Peyer's patch (tissue), 4 donors: ENCODE results near the gene PIGB. TPM values are rescaled to one million over a fixed set of nuclear protein-coding genes. Genes with fewer than 3 reads are reported as not detected.

Experiments
- DNase-seq, 3 donors: peaks; one replicate each; pipeline ENCODE4 v3.0.0-alpha.2; 2017 to 2019
- H3K27ac ChIP-seq, 4 donors: fragments of 200-600 bp; sonication (generic); one replicate each; pipeline ENCODE4 v1.5.1; 2016 to 2019
- H3K27me3 ChIP-seq, 2 donors: fragments of 200-600 bp; sonication (generic); one replicate each; pipeline ENCODE4 v1.5.1; 2019
- H3K36me3 ChIP-seq, 3 donors: fragments of 200-600 bp; sonication (generic); one replicate each; pipeline ENCODE4 v1.5.1; 2016 to 2019
- H3K4me1 ChIP-seq, 4 donors: fragments of 200-600 bp; sonication (generic); one replicate each; pipeline ENCODE4 v1.5.1; 2016 to 2019
- H3K4me3 ChIP-seq, 4 donors: fragments of 200-600 bp; sonication (generic); 1 replicate in 3 of 4; 2 replicates in 1 of 4; pipeline ENCODE4 v1.5.1; 2016 to 2019; ENCODE audit warnings: mild to moderate bottlenecking in 1 of 4
- H3K9me3 ChIP-seq, 4 donors: fragments of 200-600 bp; sonication (generic); one replicate each; pipeline ENCODE4 v1.5.1; 2016 to 2019; ENCODE audit warnings: mild to moderate bottlenecking in 1 of 4
- CTCF ChIP-seq, 6 experiments: fragments of 450-650 bp in 4 of 6; fragments of 200-600 bp in 2 of 6; sonication (generic) in 1 of 6; IDR thresholded peaks; one replicate each; pipeline ENCODE4 v1.5.1; 2017 to 2019; ENCODE audit warnings: antibody characterized with exemption in 6 of 6, mild to moderate bottlenecking in 3 of 6, moderate library complexity in 1 of 6
- POLR2A ChIP-seq, 2 donors: fragments of 450-650 bp; IDR thresholded peaks; one replicate each; pipeline ENCODE4 v1.5.1; 2017; ENCODE audit warnings: antibody characterized with exemption in 2 of 2, mild to moderate bottlenecking in 2 of 2, moderate library complexity in 2 of 2
- total RNA-seq, 4 donors: library from RNA; depleted of rRNA; stranded (reverse); fragments of >200 nt; gene quantifications; one replicate each; pipeline ENCODE4 v1.1.0, GENCODE V29; 2016

The PIGB gene
- total RNA-seq, 4 donors from 2014 or later = 3.2 to 34.7 (median 15.4) TPM

- DNase-seq = no peak
- Histone ChIP-seq H3K27me3 (no peaks in the 10 kb centered on the region), H3K4me3 (no peak overlapping the region), H3K4me1 (no peaks in the 10 kb centered on the region), H3K9me3 (no peaks in the 10 kb centered on the region), H3K36me3 (peaks cover 0 to 10% (median 0%) of the 10 kb centered on the region in 3 donors), H3K27ac (no peak overlapping the region)
- TF ChIP-seq CTCF (IDR thresholded peaks at IDR 0.05) (no peak), POLR2A (IDR thresholded peaks at IDR 0.05) (no peak)
Observed at GRCh38 chr15:55343168-55343567, 24.1 kb downstream of the PIGB start.

- H3K4me1 ChIP-seq = no peaks in the 10 kb centered on the region
- H3K27ac ChIP-seq = no peak overlapping the region
- no peaks in the 10 kb centered on the region for H3K9me3 ChIP-seq
- no peaks in the 10 kb centered on the region for H3K27me3 ChIP-seq
- DNase-seq = no peak
- no peak overlapping the region for H3K4me3 ChIP-seq
- peaks cover 0 to 10% (median 0%) of the 10 kb centered on the region in 3 donors for H3K36me3 ChIP-seq
- TF ChIP-seq POLR2A (IDR thresholded peaks at IDR 0.05) (no peak), CTCF (IDR thresholded peaks at IDR 0.05) (no peak)
Observed at GRCh38 chr15:55344206-55344605, 25.2 kb downstream of the PIGB start.

- H3K4me3 ChIP-seq = no peak overlapping the region
- TF ChIP-seq POLR2A (IDR thresholded peaks at IDR 0.05) (no peak), CTCF (IDR thresholded peaks at IDR 0.05) (no peak)
- no peak for DNase-seq
- no peaks in the 10 kb centered on the region for H3K27me3 ChIP-seq
- H3K9me3 ChIP-seq = no peaks in the 10 kb centered on the region
- peaks cover 0 to 7% (median 0%) of the 10 kb centered on the region in 3 donors for H3K36me3 ChIP-seq
- no peaks in the 10 kb centered on the region for H3K4me1 ChIP-seq
- no peak overlapping the region for H3K27ac ChIP-seq
Observed at GRCh38 chr15:55348281-55348778, 29.3 kb downstream of the PIGB start.

- Histone ChIP-seq H3K27me3 (no peaks in the 10 kb centered on the region), H3K4me1 (no peaks in the 10 kb centered on the region), H3K4me3 (no peak overlapping the region), H3K27ac (no peak overlapping the region), H3K36me3 (peaks cover 0 to 12% (median 0%) of the 10 kb centered on the region in 3 donors), H3K9me3 (no peaks in the 10 kb centered on the region)
- TF ChIP-seq POLR2A (IDR thresholded peaks at IDR 0.05) = no peak
- no peak for TF ChIP-seq CTCF (IDR thresholded peaks at IDR 0.05)
- no peak for DNase-seq
Observed at GRCh38 chr15:55349282-55349681, 30.3 kb downstream of the PIGB start.

GRCh38 chr15:55353025-55353424, 34.0 kb downstream of the PIGB start:
- H3K4me1 ChIP-seq = no peaks in the 10 kb centered on the region
- H3K27ac ChIP-seq = no peak overlapping the region
- no peaks in the 10 kb centered on the region for H3K27me3 ChIP-seq
- TF ChIP-seq POLR2A (IDR thresholded peaks at IDR 0.05) (no peak), CTCF (IDR thresholded peaks at IDR 0.05) (no peak)
- H3K9me3 ChIP-seq = no peaks in the 10 kb centered on the region
- H3K36me3 ChIP-seq = peaks cover 0 to 41% (median 0%) of the 10 kb centered on the region in 3 donors
- H3K4me3 ChIP-seq = no peak overlapping the region
- DNase-seq = no peak
